CD1c-positive myeloid dendritic cell (primary cell): ENCODE results near the gene IRAK4.
A peak's percentile ranks its signal among the peaks of the same experiment; 100 is the strongest.

Source experiments
- DNase-seq: peaks from one replicate; pipeline ENCODE4 v3.0.0-alpha.2; 2016; ENCODE audit errors: extremely low spot score

The IRAK4 gene

GRCh38 chr12:43836475-43836989 lies 77.8 kb downstream of the IRAK4 start:
- peak; percentile 61 for DNase-seq
